HG02840 (cell line): Measurements from ENCODE around the gene DRD3.

Experiments
- ATAC-seq: cut with Tn5 transposase; IDR thresholded peaks from one replicate; pipeline ENCODE4 v1.9.1; 2021; ENCODE audit warnings: mild to moderate bottlenecking, moderate library complexity, moderate number of reproducible peaks; ENCODE audit not compliant: unreplicated experiment, low FRiP score

DRD3 gene

DNA sequence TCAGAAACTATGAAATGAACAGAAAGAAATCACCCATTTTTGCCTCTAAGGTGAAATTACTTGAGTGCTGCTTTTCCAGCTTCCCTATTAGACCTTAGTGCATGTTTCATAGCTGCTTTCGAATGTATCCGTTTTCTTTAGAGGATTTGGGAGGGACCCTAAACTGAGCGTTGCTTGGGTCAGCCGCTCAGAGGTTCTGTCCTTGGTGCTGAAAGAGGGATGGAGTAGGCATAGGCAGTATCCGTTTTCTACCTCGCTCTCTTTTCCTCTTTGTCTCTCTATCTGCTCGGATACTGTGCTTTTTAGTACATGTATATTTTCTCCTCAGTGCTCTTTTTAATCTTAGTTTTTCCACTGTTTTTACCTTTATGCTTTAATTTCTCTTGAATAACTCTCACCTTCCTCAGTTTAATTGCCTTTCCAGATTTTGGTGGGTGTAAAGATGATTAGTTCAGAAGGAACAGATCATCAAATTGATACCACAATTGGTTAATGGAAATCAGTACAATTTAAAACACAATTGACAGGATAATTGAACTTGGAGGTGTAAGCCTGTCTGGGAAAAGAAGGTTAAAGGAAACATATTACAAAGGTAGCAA lies at the start of gene DRD3:
DRD3 (minus strand) TSS at position 283 of the 599 bp plus-strand sequence. CDS start 7,060 bp downstream, outside the sequence.
- no peak for ATAC-seq

DNA sequence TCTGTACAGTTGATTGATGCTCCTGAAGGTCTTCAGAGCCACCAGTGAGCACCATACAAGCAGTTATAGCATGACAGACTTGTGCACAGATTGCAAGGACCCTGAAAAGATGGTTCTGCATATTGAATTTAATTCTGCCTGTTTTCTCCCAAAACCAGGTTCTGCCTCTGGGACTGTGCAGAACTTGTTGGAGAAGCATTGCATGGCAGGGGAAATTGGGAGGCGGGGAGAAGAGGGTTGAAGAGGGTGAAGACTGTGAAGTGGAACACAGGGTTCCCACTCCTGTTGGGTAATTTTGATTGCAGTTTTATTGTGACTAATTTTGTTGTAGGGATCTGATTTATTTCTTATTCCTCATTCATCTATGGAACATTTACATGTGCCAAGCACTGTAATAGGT lies 48.2 kb upstream of the DRD3 start:
- ATAC-seq, result no peak

DNA sequence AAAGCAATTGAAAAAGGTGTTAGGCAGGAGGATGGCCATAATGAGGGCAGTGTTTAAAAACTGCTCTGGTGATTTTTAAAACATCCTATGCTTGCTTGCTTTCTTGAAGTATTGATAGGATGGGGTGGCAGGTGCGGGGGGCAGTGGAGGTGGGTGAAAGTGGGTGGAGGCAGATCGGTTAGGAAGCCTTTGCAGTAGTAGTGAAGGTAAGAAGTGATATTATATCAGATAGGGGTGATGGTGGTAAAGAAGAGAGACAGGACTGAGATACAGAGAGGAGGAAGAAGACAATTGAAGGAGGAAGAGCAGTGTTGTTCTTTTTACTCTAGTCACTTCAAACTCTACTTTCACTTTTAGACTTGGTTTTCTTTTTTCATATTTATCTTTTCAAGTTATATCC lies 47.5 kb upstream of the DRD3 start:
- ATAC-seq, result no peak

DNA sequence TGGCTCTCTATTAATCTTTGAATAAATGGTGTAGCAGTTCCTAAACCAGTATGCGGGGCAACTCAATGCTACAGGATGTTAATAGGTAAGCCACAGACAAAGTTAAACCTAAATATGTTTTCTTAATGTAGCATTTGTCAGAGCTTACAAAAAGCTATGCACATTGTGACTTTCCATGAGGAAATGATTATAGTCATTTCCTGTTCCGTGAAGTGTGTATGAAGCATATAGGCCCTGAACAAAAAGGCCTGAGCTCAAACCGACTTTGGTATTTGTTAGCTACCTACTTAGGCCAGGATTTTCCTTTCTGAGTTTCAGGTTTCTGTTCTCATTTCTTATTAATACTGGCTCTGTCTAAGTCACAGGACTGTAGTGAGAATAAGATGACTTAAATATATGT lies 44.3 kb upstream of the DRD3 start:
- ATAC-seq, result peak; percentile 78

DNA sequence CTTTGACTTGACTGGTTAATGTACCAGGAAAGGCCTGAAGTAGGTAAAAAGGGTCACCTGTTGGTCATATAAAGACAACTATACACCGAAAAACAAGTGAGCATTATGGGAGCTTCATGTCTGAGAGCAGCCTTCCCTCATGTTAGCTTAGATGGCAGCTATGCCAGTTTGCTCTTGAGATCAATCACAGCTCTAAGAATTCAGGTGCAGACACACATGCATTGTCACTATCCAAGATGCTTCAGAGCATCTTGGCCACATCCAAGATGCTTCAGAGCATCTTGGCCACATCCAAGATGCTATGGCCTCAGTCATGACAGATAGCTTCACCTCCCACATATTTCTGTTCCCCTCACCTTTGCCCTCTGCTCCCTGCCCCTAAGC lies 43.0 kb upstream of the DRD3 start:
- ATAC-seq, result no peak

DNA sequence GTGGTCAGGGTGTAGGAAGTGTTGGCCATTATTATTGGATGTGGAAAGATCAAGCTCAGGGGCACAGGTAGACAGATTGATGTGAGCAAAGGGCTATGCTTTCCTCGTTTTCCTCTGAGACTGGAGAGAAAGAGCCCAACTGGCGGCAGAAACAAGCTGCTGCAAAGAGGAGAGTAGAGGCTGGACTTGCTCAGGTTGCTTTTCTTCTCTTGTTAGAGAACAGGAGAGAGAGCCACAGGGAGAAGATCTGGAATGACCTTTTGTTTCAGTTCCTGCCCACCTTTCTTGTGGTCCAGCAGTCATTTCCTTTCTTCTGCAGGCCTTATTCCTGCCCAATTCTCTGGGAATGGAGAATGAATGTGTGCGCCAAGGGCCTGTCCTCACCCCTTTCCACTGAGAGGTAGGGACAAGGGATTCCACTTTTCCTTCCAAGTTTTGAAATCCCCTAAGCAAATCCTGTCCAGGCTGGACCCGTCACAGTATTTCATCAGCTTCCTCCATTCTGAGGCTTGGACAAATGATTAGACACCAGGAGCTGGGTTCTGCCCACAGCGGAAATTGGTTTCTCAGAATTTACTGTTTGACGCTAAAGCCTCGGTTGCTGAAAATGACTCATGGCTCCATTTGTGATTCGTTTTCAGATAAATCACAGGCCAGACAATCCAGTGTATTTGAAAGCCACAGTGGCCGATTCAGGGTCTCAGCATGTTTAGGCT lies 42.5 kb upstream of the DRD3 start:
- ATAC-seq, result no peak

DNA sequence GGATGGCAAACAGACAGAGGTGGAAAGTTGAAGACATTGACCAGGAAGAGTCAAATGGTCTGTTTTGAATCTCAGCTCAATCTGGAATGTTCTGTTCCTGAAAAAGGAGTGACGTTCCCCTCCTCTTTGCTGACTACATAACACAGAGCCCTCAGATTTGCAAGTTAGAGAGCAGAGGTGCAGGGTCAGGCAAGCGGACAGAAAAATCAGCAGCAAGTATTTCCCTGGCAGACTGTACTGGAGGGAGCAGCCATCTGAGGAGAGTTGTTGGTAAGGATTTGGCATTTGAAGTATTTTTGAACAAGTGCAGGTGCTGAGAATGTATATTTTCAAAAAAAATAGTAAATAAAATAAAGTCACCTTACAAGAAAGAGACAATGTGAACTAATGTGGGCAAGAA lies 40.9 kb upstream of the DRD3 start:
- no peak for ATAC-seq

DNA sequence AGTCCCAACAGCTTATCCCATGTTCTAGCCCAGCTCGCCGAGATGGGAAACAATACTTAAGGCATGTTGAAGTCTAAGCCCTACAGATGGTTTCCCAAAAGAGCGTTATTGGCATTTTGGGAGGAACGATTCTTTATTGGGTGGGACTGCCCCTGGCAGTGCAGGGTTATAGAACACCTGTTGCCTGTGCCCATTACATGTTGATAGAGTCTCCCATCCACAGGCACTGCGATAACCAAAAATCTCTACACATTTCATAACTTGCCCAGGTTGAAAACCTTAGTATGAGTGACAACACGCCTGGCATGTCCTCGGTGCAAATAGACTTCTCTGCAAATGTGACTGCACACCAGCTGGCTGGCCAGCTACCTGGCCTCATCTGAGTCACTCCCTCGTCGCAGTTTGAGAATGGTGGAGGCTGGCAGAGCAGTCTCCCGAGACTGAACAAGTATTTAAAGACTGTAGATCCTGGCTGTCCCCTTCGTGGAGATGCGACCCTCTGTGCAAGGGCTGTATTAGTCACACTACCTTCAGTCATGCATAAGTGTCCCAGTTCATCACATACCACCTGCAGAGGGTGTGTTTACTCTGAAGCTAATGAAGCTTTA lies 39.8 kb upstream of the DRD3 start:
- no peak for ATAC-seq

DNA sequence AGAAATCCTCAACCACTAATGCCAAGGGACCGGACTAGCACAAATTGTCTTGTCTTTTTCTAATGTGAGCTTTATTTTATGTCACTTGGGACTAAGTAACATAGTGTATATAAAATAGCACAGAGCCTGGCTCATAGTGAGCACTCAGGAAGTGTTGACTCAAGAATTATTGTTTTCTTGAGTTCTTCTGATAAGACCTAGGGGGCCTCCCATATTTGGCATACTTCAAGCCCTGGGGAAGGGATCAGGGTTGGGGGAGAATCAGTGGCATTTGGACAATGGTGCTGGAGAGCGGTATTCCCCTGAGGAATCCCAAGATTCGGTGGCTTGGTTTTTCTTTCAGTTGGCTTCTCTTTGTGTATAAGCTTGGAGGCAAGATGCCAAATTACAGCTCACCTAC lies 39.2 kb upstream of the DRD3 start:
- ATAC-seq, result no peak

DNA sequence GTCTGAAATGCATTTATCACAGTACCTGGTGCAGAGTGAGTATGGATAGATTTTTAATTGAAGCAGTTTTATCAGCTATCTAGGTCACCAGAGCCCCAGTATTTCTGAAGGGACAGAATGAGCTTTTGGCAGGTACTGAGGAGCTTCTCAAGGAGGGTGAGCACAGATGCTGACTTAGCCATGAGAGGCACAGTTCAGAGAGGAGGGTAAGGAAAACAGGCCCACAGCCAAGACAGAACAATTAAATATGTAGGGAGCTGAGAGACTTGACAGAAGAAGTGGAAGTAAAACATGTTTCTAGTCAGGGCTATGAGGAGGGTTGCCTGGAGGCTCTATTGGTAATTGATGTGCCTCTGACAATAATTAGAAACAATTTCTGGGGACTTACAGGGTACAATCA lies 38.4 kb upstream of the DRD3 start:
- no peak for ATAC-seq

DNA sequence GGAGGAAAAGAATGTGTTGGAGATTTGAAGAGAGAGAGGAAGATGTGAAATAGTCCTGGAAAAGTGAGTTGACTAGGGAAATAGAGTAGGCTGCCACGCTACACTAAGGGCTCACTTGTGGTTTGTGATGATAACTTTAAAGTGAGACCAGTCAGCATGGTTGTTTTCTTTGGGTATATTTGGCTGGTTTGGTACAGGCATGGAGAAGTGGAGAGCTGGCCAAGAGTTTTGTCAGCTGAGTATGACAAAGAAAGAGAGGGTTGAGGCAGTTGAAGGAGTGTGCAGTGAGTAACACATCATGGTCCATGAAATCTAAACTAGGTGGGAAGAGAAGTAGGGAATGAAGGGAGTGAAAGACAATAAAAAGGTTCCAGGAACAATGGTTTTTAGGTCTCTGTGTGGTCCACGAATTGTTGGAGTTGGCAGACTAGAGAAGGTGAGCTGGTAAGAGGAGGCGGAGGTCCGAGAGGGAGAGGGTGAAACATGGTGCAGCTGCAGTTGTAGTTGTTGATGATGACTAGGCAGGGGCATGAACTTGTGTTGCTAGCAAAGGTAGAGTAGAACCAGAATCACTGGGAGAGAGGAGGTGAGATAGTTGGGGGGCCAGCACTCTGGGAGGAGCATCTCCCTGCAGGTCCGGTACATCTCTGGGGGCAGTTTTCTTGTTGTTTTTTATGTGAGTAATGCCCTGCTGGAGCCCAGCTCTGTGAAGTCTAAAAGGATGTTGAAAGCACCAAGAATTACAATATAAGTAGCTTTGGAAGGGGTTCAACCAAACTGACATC lies 37.5 kb upstream of the DRD3 start:
- no peak for ATAC-seq

DNA sequence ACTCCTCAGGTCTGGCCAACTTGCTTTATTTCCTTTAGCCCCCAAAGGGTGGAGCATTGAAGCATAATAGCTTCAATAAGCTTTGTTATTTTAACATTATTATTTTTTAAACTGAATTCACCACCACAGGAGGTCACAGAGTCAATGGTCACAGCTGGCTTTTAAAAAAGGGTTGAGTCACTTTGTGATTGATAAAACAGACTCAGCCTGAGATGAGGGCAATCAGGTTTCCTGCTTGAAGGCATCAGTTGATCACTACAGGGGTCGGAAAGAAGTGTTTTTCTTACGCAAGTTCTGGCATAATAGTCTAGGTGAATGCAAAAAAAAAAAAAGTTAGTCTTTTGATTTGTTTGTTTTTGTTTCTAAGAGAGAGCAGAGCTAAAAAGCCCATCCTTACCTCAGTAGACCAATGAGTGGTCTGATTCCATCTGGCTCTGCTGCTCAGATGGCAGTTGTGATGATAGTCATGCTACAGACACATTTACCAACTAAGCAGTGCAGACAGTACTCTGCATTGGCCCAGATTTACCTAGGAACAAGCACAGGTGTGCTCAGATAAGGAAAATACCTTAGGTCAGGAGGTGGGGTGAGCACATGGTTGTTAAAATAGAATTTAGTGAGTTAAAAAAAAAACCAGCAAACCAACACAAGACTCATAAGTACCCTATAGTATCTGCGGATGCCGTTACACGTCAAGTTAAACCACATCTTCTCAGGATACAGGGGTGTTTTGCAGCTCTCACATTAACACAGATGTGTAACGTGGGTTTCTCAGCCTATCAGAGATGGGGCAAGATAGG lies 35.9 kb upstream of the DRD3 start:
- no peak for ATAC-seq

DNA sequence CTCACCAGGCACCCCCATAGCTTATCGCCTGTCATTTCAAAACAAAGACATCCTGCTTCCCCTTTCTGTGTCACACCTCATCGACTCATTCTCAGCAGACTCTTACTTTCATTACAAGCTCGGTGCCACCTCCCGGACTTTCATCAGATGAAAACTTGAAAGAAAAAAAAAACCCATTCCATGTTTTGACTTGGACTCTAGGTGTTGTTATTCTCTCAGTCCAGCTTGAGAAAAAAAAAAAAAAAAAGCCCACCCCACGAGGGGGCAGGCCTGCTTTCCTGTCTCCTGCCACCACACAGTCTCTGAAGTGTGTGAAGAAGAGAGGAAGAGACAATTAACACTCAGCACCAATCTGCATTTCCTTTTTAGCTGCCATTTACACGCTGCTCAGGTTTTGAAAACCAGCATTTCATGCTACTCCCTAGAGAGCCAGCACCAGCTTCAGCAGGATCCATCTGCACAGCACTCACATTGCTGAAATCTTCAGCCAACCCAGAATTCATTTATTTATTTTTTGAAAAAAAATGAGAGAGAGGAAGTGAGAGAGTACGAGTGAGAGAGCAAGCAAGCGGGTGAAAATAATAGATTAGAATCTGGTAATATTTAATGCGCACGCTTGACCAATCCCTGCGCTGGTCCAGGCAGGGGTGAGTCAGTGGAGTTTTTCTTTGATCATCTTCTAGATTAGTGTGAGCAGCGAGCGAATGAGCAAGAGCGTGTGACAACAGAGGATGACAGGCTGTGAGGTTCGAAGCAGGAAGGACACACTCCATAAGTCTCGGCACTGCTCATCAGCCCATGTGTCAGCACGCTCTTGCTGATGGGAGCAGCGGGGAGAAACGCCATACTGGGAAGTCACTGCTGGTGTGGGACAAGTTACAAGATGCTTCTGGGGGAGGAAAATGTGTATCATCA lies 35.0 kb upstream of the DRD3 start:
- ATAC-seq, result peak; percentile 66

DNA sequence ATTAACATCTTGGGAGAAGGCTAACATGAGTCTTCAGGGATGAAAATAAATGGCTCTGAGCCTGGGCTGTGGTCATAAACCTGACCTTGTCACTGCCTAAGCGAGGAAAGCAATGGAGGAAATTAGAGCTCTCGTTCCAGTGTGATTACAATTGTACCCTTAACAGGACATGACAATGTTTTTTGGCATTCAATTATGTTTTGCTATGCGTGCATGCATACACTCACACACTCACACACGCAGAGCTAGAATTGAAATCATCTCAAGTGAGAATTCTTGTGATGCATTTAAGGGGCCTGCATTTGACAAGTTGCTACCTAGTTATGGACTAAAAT lies 34.4 kb upstream of the DRD3 start:
- peak; percentile 7 for ATAC-seq

DNA sequence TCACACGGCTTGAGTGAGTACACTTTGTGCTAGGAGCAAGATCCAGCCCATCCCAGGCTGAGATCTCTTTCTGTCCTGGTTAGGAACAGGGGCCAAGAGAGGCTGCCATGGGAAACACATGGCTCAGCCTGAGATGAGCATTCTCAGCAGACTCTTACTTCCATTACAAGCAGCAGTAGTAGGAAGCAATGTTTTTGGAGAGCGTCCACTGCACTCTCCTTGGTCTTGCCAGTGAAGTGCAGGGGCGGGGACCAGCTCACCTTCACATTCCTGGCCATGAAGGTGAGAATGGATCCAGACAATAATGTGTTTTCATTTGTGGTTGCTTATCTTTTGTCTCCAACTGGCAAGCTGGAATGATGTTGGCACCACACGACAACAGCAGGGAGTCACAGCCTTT lies 33.8 kb upstream of the DRD3 start:
- no peak for ATAC-seq

DNA sequence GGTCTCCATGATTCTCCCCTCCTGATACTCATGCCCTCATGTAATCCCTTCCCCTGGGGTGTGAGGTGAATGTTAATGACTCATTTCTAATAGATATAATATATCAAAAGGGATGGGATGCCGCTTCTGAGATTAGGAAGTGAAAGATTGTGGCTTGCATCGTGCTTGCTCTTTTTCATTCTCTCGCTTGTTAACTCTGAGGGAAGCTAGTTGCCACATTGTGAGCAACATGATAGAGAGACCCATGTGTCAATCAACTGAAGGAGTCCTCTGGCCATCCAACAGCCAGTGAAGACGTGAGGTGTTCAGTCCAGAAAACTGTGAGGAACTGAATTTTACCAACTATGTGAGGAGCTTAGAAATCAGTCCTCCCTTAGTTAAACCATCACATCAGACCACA lies 28.9 kb upstream of the DRD3 start:
- ATAC-seq, result peak; percentile 71

DNA sequence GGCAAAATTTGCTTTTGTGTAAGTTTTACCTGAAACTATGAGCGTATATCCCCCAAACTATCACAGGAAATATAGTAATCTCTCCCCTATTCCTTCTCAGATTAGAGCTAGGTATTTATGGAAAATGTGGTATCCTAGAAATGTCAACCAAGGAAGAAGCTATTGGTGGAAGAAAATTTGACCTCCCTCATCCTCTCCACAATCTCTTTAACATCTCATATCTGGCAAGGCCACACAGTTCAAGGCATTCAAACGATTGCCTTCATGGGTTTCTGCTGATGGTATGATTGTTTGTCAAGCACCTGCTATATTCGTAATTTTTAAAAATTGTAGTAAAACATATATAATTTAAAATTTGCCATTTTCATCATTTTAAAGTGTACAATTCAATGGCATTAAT lies 27.5 kb upstream of the DRD3 start:
- no peak for ATAC-seq

DNA sequence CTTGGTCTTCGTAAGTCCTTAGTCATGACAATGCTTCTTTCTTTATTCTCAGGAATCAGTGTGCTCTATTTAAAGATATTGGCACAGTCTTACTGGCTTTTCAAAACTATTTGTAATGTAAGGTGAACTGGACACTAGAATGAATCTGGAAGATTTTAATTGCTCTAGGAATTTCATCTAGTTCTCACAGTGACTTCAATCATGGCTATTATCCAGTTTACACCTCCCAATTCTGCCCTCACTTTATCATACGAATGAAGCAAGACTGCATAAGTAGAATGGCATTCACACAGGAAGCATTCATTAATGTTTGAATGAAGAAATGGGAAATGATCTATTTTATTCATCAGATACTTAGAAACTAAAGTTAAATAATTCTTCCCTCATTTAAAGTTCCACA lies 26.7 kb upstream of the DRD3 start:
- ATAC-seq, result no peak

DNA sequence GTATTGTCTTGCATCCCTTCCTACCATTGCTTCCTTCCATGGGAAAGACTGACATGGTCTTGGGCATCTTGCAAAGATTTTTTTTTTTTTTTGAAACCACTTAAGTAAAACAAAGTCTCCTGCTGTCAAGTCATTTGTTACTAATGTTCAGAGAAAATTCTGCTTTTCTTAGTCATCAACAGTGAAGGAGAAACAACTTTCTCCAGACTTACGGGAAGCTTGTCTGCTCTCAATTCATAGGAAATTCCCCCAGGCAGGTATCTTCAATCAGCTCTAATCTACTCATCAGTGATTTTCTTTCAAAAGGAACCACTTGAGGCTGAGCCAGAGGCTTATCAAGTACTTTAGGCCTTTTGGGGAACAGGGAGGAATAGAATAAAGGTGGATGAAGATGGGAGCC lies 15.9 kb upstream of the DRD3 start:
- ATAC-seq, result no peak

DNA sequence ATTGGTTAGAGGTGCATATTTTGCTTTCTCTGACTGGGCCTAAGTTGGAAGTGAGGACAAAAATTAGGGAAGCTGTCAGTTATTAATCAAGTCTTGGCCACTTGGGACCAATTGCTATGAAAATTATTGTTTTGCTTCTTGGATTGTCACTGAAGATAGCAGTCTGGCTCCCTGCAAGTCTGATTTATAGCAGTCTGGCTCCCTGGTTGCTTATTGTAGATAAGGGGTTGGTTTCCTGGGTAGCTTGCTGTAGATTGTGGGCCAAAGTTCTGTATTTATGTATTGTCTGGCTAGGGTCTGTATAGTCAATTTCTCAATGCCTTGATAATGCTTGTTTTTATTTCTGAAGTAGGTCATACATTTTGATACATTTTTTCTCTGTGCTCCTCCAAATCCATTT lies 13.3 kb upstream of the DRD3 start:
- no peak for ATAC-seq
